ENCODE results near the gene TCF3.

Gene TCF3

DNA sequence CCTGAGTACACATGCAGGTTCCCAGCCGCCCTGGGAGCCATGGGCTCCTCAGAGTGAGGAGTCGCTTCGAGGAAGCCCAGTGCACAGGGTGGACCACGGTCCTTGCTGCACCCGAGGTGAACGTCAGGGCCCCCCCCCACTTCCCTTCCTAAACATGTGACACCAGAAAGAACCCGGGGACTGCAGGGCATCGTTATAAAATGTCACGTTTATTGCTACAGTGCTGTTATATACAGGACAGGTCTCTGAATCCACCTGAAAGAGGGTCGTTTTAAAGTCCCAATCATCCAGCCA lies 43.4 kb downstream of the TCF3 start:
- no peak for DNase-seq

GRCh38 chr19:1608359-1609102 lies 43.9 kb downstream of the TCF3 start:
- DNase-seq = no peak

GRCh38 chr19:1606138-1606651 lies 46.2 kb downstream of the TCF3 start:
- DNase-seq = no peak

DNA sequence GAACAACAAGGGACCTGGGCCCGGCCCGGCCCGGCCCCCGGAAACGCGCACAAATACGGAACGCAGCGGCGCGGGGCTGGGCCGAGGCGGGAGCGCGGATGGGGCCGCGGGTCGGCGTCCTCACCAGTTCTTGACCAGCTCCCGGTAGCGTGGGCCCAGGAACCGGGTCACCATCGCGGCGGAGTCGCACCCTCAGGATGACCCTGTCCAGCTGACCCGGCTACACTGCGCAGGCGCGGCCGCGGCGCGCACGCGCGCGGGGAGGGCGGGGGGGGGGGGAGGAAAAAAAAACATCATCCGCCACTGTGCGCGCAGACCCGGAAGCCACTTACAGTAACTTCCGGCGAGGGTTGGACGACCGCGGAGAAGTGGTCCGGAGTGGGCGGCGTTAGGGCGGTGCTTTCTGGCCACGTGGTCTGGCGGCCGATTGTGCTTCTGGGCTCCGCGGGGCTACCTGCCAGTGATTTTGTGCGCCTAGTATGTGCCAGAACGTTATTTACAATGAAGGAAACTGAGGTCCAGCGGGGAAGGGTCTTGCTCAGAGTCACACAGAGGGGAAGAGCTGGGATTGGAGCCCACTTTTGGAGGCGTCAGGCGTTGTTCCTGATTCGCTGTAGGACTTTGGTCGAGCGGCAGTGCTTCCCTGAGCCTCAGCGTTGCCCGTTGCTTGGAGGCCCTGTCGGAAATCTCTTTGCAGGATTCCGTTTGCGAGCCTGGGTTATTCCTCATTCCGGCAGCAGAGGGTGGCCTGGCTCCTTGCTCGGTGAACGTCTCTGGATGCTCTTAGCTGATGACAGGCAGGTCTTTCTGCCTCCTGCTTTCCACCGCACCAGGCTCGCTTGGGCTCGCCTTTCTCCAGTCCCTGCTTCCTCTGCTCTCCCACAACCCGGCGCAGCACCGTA lies 46.9 kb downstream of the TCF3 start, which contains the start of gene UQCR11:
TSS of gene UQCR11 (minus strand) at position 227 of the 902 bp plus-strand sequence. CDS start at position 174, 53 bp downstream.
- peak; percentile 82 for DNase-seq

- no peak for DNase-seq
These were observed 50.2 kb downstream of the TCF3 start for GRCh38 chr19:1602091-1602707.

DNA sequence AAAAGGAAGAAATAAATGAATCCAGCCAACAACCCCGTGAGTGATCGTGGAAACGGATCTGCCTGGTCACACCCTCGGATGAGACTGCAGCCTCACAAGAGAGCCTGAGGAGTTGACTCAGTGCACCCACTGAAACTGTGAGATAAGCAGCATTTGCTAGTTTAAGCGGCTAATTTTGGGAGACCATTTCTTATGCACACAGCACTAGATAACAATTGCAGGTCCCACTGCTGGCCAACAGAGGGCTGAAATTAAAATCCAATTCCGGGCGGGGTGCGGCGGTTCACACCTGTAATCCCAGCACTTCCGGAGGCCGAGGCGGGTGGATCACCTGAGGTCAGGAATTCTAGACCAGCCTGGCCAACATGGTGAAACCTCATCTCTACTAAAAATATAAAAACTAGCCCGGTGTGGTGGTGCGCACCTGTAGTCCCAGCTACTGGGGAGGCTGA lies 50.8 kb downstream of the TCF3 start:
- no peak for DNase-seq

- no peak for DNase-seq
These were observed 53.0 kb downstream of the TCF3 start for GRCh38 chr19:1599460-1599846.

DNA sequence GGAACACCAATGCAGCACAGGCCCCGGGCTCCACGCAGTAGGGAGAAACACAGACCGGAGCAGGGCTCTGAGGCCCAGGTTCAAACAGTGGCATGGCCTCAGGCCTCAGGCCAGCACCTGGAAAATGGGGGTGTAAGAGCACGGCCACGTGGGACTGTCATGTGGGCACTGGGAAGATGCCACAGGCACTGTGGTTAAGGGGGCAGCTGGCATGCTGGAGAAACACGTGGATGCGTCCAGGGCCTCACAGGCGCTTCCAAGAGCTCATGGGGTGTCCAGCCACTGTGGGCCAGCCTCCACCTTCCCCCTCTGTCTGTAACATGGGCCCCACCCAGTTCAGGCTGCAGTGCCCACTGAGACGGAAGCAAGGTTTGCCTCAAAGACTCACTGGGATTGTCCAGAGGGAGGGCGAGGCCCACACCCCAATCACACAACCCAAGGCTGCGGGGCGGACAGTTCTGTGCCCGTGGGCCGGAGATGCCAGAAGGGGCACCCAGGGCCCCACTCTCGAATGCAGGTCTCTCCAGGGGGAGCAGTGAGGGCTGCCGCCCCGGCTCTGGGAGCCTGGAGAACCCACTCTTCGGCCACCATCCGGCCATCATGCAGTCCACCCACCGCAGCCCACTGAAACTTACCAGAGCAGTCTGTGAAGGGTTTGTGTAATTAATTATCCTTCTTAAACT lies 53.5 kb downstream of the TCF3 start:
- no peak for DNase-seq

DNA sequence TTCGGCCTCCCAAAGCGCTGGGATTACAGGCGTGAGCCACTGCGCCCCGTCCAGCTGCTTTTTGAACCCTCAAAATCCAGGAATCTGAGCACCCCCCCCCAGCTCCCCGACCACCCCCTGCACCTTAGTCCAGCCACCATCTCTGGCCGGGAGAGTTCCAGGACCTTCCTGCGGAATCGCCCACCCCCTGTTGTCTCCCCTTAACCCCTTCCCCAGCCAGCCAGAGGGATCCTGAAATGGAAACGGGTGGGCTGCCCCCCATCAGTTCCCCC lies 59.0 kb downstream of the TCF3 start:
- no peak for DNase-seq

DNA sequence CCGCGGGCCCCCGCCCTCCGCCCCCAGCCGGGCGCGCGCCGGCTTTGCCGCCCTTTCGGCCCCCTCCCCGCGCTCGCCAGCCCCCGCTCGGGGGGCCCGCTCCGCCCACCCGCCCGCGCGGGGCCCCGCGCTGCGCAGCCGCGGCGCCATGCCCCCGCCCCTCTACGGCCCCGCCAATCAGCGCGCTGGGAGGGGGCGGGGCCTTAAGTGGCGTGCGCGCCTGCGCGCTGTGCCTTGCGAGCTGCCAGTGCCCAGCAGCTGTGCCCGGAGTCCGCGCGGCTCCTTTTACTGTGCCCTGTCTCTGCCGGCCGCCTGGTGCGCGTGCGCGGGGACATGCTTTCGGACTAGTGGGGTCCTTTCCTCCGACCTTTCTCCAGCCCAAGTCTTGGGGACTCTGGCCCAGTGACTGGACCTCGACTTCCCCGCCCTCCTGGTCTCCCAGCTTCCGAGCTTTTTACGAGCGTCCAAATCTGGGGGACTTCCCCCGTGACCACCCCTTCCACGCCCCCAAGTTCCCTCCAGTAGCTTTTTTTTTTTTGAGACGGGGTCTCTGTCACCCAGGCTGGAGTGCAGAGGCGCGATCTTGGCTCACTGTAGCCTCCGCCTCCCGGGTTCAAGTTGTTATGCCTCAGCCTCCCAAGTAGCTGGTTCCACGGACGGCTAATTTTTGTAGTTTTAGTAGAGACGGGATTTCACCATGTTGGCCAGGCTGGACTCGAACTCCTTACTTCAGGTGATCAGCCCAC lies 59.5 kb downstream of the TCF3 start, which contains the start of gene MBD3:
TSS of gene MBD3 (minus strand) at position 111 of the 746 bp plus-strand sequence. CDS start 234 bp downstream, outside the sequence.
- peak; percentile 80 for DNase-seq

DNA sequence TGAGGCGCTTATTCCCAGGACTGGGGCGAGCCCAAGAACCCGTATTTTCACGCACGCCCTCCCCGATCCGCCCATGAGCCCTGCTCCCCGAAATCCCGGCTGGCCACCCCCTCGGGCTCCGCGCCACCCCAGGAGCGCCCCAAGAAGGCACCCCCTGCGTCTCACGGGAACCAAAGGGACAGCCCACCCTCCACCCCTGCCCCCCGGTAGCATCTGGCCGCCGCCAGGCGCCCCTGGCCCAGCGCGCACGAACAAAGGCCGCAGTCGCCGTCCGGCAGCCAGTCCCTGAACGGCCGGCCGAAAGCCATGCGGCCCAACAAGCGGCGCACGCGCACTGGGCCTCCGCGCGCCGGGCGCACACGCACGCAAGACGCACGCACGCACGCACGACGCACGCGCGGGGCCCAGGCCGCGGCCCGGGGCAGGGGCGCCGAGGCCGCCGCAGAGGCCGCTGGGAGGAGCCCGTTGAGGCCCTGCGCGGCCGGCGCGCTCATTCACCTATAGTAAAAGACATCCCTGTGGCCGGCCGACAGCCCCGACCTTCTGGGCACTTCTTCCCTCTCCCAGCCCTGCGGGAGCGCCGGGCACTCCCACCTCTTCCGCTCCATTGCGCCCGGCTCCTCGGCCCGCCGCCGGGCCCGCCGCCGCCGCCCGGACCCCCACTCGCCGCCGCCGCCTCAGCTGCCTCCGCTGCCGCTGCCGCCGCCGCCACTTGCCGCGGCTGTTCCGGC lies 60.2 kb downstream of the TCF3 start:
- peak; percentile 72 for DNase-seq

GRCh38 chr19:1591421-1592023 lies 60.9 kb downstream of the TCF3 start:
- DNase-seq = no peak

DNA sequence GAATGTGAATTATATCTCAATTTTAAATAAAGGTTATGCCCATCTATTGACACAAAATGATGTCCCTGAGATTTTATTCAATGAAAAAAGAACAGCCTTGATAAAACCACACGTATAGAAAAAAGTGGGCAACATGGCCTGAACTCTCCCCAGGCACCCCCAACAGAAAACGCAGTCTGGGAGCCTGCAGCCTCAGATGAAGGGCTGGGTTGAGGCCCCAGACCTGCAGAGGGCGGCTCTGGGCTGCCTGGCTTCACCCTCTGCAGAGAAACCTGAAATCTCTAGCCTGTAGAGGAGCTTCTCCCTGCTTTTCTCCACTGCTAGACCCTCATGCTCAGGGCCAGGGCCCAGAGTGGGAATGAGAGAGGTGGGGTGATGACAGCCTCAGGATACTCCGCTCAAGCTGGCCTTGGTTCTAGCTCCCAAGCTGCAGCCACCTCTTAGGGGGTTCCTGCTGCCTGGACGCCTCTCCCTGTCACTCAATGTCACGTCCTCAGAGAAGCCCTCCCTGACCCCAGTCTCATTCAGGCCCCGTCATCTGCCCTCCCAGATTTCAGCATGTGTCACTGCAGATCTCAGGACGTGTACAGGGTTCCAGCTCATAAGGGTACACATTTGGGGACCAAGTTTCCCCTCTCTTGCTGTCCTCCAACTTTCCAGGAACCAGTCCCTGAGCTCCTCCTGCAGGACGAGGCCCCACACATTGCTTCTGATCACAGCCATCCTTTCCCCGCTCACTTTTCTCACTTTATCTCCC lies 61.6 kb downstream of the TCF3 start:
- DNase-seq = no peak

DNA sequence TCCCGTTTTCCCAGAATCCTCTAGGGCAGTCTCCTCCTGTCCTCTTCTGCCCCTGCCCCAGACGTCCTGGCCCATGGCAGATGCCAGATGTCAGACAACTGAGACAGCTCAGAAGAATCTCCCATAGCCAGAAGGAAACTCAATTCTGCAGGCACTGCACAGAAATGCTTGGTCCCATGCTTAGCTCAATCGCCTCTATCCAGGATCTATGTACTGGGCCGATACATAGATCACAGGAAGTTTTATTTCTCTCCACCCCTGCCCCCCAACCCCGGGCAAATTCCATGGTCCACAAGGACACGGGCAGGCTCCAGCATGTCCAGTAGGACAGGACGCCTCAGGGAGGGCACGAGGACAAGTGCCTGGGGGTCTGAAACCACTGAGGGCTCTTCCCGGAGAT lies 64.5 kb downstream of the TCF3 start:
- DNase-seq = no peak

DNA sequence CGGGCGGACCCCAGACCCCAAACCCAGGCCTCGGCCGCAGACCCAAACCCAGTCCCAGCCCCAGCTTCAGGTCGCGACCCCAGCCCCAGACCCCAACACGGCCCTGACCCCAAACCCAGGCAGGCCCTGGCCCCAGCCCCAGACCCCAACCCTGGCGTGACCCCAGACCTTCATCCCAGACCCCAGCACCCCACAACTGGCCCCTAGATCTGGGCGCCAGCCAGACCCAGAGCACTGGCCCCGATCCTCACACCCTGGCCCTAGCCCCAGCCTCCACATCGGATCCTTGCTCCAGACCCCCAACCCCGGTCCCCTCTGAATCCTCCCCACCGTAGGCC lies 67.2 kb downstream of the TCF3 start:
- no peak for DNase-seq

DNA sequence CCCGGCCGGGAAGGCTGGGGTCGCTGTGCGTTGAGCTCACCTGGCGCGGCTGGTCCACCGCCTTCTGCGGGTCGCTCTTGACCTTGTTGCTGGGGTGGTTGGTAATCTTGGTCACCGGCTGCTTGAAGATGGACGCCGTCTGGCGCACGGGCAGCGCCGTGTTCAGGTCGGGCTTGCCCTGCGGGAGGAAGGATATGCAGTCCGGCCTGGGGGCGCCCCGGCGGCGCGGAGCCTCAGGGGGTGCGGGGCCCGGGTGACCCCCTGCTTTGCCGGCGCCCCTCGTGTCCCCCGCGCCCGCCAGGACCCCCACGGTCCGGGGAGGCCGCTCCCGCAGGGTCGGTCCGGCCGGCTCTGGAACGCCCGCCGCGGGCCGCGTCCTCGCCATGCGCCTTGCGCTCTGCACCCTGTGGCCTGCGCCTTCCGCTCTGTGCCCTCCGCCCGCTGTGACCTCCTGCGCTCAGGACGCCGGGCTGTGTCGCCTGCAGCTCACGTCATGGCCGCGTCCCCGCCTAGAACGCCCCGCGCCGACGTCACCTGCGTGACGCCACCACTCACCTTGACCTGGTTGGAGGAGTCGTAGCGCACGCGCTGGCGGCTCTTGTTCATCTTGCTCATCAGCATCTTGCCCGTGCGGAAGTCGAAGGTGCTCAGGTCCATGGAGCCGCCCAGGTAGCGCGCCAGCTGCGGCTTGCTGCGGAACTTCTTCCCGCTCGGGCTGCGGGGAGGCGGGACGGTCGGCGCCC lies 67.7 kb downstream of the TCF3 start:
- DNase-seq = no peak

- no peak for DNase-seq
These were observed 70.2 kb downstream of the TCF3 start for GRCh38 chr19:1582201-1582600.

DNA sequence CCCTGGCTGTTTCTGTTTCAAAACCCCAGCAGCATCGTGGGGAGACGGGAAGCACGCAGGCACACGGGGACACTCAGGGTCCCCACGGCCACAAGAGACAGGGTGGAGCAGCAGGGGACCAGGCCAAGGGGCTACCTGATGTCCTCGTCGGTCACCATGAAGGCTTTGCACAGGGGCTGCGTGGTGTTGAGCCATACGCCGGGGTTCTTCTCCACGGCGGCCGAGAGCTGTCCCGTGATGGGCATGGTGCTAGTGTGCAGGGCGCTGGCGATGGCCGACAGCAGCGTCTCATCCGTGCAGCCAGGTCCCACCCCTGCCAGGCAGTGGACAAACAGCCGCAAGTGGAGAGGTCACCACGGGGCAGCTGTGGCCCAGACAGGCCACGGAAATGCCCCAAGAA lies 71.5 kb downstream of the TCF3 start:
- DNase-seq = no peak

DNA sequence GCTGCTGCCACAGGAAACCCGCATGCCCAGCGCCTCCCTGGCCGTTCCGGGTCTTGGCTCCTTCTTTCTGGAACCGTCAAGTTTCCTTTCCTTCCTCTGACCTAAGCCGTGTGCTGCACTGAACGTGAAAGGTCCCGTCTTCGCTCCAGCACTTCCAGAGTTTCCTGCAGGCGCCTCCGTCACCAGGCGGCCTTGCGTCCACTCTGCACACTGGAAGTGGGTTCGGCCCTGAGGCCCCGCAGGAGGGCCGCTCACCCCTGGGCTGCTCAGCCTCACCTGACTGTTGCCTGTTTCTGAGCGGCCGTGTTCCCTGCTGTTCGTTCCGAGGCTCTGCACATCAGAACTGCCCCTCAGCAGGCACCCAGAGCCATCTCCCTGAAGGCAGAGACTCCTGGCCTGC lies 72.0 kb downstream of the TCF3 start:
- DNase-seq = no peak

- no peak for DNase-seq
These were observed 73.2 kb downstream of the TCF3 start for GRCh38 chr19:1579222-1579621.
